C4-2B (cell line): ENCODE results near the gene RHEB.

Source experiments
- H3K27ac ChIP-seq: fragments of 450-650 bp; 2 replicates; pipeline ENCODE4 v1.5.1; 2017
- ZFX ChIP-seq: fragments of 450-650 bp; IDR thresholded peaks from 2 replicates; pipeline ENCODE4 v1.6.1; 2017
- TF ChIP-seq, protein P1 (sequence below): fragments of 450-650 bp; conservative IDR thresholded peaks from 2 replicates; pipeline ENCODE4 v1.5.1; 2017; ENCODE audit warnings: mild to moderate bottlenecking

The RHEB gene

DNA sequence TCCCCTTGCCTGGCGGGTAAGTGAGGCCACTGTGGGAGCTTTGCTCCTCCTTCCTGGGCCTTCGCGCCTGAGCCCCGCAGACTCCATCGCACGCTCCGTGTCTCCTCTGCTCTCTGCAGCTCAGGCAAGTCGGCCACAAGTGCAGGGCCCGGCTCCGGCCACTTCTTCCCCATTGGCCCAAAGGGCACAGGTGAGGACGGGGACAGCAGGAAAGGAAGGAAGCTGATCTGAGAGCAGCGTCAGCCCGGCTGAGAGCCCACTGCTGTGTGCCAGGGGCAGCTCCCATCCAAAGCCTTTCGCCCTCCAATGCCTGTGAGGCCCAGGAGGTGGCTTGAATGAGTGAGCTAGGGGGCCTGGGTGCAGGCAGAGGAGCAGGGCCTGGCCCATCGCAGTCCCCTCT is 33.7 kb upstream of the RHEB start:
- TF ChIP-seq, protein P1, sequence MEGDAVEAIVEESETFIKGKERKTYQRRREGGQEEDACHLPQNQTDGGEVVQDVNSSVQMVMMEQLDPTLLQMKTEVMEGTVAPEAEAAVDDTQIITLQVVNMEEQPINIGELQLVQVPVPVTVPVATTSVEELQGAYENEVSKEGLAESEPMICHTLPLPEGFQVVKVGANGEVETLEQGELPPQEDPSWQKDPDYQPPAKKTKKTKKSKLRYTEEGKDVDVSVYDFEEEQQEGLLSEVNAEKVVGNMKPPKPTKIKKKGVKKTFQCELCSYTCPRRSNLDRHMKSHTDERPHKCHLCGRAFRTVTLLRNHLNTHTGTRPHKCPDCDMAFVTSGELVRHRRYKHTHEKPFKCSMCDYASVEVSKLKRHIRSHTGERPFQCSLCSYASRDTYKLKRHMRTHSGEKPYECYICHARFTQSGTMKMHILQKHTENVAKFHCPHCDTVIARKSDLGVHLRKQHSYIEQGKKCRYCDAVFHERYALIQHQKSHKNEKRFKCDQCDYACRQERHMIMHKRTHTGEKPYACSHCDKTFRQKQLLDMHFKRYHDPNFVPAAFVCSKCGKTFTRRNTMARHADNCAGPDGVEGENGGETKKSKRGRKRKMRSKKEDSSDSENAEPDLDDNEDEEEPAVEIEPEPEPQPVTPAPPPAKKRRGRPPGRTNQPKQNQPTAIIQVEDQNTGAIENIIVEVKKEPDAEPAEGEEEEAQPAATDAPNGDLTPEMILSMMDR, result no peak
- TF ChIP-seq ZFX, result no peak
- peak overlapping the region; percentile 1; the same call in 1 of the 2 replicates for H3K27ac ChIP-seq

DNA sequence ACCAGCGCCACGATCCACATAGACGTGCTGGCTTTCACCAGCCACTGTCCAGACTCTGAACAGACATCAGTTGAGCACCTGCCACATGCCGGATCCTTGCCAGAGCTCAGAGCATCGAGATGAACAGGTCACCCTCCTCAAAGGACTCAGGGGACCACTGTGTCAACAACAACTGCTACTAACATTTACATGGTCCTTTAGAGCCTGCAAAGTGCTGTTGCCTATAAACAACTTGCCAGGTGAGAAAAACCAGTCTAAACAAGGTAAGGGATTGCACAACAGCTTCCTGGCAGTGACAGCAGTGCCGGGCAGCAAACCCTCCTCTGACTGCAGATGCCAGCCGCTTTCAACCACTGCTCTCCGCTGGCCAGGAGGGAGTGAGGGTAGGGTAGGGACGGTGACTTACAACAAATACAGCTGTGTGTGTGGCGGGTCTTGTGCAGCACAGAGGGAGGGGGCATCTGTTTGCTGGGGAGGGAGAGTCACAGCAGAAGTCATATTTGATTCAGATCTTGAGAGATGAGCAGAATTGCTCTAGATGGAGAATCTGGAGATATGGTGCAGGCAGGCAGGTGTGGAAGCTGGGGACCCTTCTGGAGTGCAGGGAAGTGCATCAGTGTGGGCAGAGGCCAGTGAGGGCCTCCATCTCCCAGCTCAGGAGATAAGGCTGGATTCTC is 32.8 kb upstream of the RHEB start:
- H3K27ac ChIP-seq, result peak overlapping the region; percentile 7; the same call in 1 of the 2 replicates
- TF ChIP-seq, protein P1, result no peak
- no peak for TF ChIP-seq ZFX

DNA sequence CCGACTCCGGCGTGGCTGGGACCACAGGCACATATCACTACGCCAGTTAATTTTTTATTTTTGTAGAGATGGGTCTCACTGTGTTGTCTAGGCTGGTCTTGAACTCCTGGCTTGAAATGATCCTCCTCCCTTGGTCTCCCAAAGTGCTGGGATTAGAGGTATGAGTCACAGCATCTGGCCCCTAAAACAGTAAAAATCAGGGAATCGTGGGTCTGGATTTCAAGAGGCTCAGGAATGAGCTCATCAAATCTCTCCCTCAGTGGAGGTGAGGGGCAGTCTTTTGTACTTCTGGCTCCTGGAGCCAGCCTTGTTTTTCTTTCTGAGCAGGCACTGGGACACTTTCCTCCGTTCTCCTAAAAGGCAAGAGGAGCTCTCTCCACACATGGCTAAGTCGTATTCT is 32.1 kb upstream of the RHEB start:
- TF ChIP-seq, protein P1, result no peak
- TF ChIP-seq ZFX, result no peak
- peak overlapping the region; percentile 7; the same call in 1 of the 2 replicates for H3K27ac ChIP-seq

DNA sequence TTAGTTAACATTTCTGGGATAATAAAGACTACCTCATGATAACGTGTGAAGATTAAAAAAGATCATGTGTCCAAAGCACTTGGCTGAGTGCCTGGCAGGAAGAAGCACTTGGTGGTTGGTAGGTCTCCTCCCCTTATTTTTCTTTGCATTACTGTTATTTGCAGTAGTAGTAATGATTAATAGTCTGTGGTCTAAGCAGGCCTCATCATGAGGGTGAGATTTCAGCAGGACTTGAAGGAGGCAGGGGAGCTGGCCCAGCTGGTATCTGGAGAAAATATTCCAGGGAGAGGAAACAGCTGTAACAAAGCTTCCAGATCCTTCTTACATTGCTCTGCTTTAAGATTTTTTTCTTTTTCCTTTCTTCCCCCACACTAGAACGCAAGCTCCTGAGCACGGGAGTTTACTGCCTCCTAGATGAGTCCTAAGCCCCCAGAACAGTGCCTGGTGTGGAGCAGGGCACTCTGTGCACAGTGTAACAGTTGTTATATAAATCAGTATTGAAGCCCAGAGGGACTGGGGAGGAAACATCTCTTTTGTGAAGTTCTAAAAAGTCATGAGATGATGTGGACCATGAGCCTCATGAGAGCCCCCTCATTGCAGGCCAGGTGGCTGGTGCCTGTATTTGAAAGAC is 31.1 kb upstream of the RHEB start:
- TF ChIP-seq, protein P1, result no peak
- no peak for TF ChIP-seq ZFX
- no peak overlapping the region for H3K27ac ChIP-seq

DNA sequence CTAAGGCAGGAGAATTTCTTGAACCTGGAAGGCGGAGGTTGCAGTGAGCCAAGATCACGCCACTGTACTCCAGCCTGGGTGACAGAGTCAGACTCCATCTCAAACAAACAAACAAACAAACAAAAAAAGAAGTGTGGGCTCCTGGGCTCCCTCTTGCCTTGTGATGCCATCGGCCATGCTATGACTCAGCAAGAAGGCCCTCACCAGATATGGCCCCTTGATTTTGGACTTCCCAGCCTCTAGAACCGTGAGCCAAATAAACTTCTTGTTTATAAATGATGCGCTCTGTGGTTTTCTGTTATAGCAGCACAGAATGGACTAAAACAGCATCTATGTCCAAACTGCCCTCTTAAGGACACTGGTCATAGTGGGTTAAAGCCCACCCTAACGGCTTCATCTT is 29.9 kb upstream of the RHEB start:
- H3K27ac ChIP-seq, result no peak overlapping the region
- TF ChIP-seq, protein P1, result no peak
- no peak for TF ChIP-seq ZFX

DNA sequence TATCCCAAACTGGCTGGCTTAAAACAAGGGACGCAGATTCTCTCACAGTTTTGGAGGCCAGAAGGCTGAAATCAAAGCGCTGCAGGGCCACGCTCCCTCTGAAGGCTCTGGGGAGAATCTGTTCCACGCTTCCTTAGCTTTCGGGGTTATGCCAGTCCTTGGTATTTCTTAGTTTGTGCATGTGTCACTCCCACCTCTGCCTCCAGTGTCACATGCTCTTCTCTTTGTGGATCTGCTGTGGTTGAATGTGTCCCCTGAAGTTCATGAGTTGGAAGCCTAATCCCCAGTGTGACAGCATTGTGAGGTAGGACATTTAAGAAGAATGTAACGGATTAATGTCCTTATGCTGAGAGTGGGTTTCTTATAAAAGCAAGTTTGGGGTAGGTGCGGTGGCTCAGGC is 29.4 kb upstream of the RHEB start:
- TF ChIP-seq ZFX, result no peak
- TF ChIP-seq, protein P1, result no peak
- H3K27ac ChIP-seq, result no peak overlapping the region

DNA sequence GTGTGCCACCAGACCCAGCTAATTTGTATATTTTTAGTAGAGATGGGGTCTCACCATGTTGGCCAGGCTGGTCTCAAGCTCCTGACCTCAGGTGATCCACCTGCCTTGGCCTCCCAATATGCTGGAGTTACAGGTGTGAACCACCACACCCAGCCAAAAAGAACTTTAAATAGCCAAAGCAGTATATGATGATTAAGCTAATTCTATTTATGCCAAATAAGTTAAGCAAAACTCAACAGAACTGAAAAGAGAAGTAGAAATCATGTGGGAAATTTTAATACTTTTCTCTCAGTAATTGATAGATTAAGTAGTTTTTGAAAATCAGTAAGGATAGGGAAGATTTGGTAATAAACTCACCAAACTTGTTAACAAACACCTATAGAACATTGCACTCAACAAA is 24.5 kb upstream of the RHEB start:
- no peak for TF ChIP-seq ZFX
- TF ChIP-seq, protein P1, result no peak
- no peak overlapping the region for H3K27ac ChIP-seq
